Right renal pelvis (tissue), 4 donors: Measurements from ENCODE around the gene C21orf91. TPM values are rescaled to one million over a fixed set of nuclear protein-coding genes. Genes with fewer than 3 reads are reported as not detected.
"Not testable (repeated sequence)": the region's sequence is repeated elsewhere in the genome, so short reads cannot be mapped to it uniquely, and the experiment has no call there.

Experiments
- DNase-seq, 4 donors: peaks; one replicate each; pipeline ENCODE4 v3.0.0-alpha.2; 2013; ENCODE audit warnings: low read depth in 4 of 4, low spot score in 3 of 4, missing footprints in 1 of 4
- polyA plus RNA-seq, 4 donors: library from polyadenylated mRNA; unstranded; fragments of 120-200 nt; gene quantifications; one replicate each; pipeline ENCODE4 v1.2.1, GENCODE V29; 2013; ENCODE audit not compliant: insufficient read length in 4 of 4

The C21orf91 gene
- polyA plus RNA-seq, 4 donors: 21.3 to 32.1 (median 31.3) TPM

DNA sequence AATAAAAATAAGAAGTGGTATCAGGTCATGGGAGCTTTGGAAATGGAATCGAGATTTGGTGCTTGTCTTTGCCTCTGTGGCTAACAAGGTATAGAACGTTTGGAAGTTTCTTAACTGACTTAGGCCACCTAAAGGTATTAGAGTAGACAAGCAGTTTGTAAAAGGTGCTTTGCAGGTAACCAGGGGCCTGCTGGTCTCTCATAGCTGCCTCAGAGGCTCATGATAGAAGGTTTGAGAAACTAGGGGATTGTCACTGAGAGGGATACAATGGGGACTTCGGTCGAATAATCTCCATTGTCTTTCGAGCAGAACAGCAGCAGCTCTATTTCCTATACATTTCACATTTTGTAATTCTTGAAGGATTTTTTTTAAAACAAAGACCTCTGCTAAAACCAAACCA is 37.6 kb downstream of the C21orf91 start:
- no peak for DNase-seq

DNA sequence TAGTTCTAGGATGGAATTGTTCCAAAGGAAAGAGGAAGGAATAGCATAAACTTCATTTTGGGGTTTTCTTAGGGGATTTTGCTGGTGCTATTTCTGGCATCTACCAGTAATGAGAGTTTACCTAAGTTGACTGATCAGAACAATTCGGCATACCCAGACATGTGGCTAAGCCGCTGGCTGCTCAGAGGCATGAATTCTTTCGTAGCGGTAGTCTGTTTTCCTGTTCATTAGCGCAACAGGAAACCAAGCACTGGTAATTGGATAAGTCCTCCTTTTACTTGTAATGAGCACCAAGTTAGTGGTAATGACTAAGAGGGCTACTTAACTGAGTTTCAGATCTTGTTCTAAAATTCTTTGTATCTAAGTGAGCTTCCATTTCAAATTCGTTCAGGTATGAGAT is 38.6 kb downstream of the C21orf91 start:
- DNase-seq: no peak

DNA sequence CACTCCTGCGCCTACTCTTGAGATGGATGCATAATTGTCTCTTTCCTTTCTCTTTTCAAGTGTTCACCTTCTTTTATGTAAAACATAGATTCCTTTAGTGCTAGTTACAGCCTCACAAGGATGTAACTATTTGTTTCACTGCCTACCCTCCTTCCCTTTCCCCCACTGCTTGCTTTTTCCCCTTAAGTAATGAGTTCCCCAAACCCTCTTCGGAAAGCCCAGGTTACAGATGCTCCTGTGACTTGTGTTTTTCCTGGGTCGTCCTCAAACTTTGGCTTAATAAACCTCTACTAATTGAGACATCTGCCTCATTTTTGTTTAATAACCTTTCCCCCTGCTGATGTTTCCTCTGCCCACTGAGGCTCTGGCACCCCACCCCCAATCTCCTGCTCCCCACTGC is 39.2 kb downstream of the C21orf91 start:
- DNase-seq: no peak

DNA sequence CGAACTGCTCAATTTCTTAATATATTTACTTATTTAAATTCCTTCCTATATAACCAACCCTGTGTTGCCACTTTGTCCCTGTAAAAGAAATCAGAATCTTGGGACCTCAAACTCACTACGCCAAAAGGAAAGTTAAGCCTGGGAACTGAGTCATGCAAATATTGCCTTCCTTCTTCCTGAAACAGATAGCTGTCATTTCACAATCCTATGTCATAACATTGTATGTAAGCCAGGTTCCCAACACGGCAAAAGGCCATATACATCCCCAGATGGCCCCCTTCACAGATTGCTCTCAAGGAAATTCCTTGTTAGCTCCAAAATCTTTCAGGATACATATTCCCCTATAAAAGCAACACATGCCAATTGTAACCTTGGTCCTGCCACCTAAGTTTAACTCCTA is 39.7 kb downstream of the C21orf91 start:
- no peak for DNase-seq

DNA sequence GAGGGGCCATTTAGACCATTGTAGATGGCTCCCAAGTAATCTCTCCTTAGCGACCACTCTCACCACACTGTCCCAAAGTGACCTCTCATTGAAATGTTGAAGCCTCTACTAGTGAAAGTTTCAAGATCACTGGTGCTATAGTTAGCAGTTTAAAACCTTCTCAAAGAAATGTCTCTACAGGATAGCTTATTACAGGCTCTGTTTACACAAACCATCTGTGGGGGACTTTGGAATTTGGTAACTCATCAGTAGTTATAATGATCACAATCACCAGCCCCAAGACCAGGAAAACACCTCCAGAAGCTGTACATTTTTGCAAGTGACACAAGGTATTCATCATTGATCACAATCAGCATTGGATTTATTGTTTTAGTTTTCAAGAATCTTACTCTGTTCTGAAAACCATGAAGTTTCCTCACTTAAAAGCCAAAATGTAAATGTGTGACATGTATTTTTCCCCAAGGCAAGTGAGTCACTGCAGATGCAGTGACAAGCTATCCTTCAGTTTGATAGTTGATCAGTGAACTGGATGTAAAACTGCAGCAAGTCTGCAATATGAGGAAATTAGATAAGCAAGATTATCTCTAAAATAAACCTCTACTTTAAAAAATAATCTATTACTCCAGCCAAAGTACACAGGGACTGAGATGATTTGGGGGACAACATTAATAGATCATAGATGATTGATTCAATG is 41.9 kb downstream of the C21orf91 start:
- DNase-seq: no peak

DNA sequence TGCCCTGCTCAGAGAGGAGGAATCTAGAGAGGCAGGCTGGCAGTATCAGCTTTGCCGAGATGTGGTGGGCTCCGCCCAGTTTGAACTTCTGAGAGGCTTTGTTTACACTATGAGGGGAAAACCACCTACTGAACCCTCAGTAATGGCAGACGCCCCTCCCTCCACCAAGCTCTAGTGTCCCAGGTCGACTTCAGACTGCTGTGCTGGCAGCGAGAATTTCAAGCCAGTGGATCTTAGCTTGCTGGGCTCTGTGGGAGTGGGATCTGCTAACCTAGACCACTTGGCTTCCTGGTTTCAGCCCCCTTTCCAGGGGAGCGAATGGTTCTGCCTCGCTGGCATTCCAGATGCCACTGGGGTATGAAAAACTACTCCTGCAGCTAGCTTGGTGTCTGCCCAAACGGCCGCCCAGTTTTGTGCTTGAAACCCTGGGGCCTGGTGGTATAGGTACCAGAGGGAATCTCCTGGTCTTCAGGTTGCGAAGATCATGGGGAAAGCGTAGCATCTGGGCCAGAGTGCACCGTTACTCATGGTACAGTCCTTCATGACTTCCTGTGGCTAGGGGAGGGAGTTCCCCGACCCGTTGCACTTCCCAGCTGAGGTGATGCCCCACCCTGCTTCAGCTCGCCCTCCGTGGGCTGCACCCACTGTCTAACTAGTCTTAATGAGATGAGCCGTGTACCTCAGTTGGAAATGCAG is 43.6 kb downstream of the C21orf91 start:
- DNase-seq: no peak

DNA sequence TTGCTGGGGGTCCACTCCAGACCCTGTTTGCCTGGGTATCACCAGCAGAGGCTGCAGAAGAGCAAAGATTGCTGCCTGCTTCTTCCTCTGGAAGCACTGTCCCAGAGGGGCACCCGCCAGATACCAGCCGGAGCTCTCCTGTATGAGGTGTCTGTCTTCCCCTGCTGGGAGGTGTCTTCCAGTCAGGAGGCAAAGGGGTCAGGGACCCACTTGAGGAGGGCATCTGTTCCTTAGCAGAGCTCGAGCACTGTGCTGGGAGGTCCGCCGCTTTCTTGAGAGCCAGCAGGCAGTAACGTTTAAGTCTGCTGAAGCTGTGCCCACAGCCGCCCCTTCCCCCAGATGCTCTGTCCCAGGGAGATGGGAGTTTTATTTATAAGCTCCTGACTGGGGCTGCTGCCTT is 44.1 kb downstream of the C21orf91 start:
- not testable (repeated sequence) for DNase-seq

DNA sequence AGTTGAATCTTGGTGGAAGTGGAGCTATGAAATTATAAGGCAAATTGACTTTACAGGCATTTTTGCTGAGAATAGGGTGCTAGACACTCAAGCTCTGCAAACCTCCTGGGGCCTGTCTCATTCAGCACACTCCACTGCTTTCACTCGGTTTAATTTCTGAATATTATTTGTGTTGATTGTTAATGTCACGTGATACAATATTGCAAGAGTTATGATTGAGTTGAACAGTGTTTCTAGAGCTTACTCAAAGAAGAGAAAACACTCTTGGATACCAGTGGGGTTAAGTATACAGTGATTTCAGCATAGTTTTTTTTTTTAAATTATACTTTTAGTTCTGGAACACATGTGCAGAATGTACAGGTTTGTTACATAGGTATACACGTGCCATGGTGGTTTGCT is 49.7 kb downstream of the C21orf91 start:
- no peak for DNase-seq

DNA sequence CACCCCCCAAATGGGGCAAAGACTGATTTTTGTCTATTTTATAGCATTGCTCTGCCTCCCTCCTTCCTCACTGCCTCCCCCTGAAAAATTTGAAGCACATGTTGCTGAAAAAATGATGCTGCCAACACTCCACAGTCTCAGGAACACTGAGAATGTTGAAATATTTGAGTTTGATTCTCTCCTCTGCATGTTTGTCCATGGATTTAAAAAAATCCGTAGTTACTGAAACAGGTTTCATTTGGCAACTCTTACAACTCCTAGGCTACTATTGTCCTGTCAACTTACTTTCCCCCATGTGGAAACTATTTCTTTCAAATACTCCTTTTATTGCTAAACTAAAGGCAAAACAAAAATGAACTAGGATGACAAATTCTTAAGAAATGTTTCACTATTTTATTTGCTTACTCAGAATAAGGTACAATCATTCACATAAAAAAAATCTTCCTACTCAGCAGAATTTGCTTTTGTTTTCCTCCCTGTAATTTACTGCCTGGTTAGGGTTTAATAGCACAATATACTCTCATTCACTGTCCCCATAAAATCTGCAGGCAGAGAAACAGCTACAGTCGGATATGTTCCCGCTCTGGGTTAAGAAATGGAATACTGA is 50.2 kb downstream of the C21orf91 start:
- no peak for DNase-seq

DNA sequence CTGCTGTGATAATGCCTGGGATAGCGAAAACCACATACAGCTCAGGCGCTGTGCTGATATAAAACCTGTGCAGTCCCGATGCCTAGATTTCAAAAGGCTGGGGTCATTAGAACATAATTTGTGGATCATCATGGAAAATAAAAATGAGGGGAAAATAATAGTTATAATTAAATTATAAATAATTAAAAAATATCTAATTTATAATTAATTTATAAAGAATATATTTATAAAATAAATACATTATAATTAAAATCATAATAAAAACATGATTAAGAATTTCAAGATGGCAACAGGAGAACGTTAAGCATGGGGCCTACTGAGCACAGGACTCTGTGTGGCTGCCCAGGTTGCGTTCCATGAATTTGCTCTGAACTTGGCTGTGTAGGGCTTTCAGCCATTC is 53.9 kb downstream of the C21orf91 start:
- no peak for DNase-seq

DNA sequence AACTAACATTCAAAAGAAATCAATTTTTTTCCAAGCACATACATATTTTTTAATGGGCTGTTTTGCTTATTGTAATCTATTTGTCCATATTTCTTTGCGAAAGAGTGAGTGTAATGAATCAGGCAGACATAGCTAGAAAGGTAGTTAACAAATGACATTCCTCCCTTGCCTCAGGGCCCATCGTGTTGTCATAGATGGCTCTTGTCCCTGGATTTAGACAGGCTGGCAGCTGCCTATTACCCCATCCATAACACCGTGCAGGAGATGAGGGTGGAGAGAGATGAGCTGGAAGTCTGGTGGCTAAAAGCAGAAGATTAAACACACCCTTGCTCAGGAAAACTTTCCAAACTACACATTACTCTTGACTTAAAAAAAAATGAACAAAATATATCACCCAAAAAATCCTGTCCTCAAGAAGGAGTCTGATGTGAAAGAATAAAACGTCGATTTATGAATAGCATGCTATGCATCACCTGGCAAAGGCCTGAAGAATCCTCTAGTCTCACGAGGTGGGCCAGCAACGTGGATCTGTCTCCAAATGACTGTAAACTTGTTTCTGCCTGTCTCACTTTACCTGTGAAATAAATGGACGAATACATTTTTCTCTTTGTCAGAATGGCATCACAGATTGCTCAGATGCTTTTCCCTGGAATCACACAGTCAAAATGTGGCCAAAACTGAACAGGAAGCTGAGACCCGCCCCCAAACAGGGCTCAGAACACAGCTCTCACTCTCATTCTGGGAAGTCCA is 55.7 kb downstream of the C21orf91 start:
- DNase-seq: no peak

DNA sequence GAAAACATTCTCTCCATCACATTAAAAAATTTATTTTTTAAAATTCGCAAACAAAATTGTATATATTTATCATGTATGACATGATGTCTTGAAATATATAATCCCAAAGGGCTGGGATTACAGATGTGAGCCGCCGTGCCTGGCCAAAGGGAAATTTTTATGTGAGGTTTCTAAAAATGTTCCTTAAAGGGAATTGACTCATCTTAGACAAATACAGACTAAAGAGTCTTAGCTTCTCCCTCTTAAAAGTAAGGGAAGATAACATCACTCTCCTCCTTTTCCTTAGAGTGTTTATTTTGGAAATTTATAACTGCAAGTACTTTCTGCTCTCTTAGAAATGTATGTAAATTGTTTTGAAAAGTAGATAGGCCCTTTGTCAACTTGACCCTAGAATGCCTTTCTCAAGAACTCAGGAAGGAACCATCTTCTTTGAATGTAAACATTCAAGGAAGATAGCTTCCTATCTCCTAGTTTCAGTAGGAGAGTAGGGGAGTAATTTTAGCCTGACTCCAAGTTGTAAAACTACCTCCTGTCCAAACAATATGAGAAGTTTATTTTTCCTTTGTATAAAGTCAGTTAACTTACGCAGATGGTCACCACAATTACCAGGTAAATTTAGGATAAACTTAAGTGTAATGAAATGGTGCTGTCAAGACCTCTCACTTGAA is 59.5 kb downstream of the C21orf91 start:
- DNase-seq: no peak

DNA sequence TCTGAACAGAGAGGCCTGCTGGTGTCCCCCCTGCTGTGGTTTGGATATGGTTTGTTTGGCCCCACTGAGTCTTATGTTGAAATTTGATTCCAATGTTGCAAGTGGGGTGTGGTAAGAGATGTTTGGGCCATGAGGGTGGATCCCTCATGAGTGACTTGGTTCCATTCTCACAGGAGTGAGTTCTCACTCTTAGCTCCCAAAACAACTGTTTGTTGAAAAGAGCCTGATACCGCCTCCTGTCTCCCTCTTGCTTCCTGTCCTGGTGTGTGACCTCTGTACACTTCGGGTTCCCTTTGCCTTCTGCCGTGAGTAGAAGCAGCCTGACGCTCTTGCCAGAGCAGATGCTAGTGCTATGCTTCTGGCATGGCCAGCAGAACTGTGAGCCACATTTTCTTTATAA is 60.5 kb downstream of the C21orf91 start:
- DNase-seq: no peak

DNA sequence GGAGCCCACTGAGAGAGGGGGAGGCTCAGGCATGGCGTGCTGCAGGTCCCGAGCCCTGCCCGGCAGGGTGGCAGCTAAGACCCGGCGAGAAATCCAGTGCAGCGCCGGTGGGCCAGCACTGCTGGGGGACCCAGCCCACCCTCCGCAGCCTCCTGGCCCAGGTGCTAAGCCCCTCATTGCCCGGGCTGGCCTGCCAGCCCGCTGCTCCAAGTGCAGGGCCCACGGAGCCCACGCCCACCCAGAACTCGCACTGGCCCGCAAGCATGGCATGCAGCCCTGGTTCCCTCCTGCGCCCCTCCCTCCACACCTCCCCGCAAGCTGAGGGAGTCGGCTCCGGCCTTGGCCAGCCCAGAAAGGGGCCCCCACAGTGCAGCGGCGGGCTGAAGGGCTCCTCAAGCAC is 61.5 kb downstream of the C21orf91 start:
- no peak for DNase-seq

DNA sequence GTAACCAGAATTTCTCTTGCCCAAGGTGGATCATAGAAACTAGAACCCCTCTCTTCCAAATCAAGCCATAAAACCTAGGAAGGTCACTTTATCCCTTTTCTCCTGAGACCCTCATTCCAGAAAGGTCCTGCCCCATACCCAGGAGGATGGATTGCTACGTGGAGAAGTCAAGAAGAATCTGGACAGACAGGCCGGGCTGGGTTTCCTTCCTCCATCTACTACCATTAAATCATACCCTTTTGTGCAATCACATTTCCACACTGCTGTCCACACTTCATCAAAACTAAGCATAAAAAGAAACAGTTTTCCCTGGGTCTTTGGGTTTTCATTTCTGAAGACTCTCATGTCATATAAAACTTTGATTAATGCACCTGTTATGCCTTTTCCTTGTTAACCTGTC is 65.4 kb downstream of the C21orf91 start:
- DNase-seq: no peak

DNA sequence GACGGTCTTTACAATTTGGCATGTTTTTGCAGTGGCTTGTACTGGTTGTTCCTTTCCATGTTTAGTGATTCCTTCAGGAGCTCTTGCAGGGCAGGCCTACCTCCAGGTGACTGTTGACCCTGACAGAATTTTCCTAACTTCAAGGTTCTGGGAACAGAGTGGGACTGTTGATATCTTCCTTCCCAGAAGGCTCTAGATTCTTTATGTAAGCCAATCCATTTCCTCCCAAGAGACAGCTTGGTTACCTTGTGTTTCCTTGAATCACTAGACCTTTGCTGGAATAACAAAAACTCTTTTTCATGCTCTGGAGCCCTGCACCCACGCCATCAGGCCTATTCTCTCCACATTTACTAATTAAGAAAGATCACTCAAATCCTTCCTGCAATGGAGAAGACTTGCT is 67.0 kb downstream of the C21orf91 start:
- DNase-seq: no peak

DNA sequence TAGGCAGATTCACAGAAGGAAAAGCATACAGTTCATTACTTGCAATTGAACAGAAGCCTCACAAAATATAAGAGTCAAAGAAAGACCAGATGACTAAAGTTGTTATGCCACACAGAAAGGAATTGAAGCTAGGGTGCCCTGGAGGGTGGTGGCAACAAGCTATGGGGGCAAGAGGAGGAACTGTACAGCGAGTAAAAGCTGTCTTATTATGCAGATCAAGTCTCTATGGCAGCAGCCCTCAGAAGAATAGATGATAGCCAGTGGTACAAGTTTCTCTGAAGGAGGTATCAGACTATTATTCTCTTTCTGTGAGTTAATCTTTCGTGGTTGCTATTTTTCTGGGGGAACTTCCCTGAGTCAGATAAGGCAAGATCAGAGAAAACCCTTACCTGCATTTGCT is 72.2 kb downstream of the C21orf91 start:
- no peak for DNase-seq

DNA sequence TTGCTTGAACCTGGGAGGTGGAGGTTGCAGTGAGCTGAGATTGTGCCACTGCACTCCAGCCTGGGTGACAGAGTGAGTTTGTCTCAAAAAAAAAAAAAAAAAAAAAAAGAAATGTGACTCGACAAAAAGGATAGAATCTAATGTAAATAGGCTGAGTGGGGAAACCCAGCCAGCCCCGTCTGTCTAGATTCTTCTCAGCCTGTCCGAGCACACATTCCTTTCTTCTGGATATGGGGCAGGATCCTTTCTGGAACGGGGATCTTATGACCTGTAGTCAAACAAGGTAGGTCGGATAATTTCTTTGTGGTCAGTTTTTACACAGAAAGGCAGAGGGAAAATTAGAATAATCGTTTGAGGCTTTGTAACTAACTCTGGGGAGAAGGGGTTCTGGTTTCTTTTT is 74.1 kb downstream of the C21orf91 start:
- no peak for DNase-seq

DNA sequence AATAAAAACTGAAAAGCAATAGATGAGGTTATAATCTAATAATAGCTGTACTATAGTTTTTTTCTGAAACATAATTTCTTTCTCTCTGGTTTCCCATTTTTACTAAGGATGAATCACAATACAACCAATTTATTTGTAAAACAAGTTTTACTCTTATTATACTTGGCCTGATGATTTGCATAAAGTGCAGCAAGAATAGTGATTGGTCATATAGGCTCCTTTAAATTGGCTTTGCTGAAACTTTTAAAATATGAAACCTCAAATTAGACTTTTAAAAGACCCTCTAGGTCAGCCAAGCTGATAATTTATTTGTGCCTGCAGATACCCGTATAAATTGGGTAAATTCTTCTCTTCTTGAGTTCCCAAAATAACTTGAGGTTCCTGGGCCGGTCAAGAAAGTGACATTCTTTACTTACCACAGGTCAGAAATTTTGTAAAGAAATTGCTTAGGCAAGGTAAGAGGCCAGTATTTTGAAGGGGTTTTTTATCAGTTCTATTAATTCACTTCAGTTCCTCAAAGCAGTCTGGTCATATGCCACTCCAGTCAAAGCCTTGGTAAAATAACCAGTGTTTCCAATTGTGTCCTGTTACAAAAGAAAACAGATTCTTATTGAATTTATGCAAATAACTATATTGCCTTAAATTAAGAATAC is 76.1 kb downstream of the C21orf91 start:
- no peak for DNase-seq

DNA sequence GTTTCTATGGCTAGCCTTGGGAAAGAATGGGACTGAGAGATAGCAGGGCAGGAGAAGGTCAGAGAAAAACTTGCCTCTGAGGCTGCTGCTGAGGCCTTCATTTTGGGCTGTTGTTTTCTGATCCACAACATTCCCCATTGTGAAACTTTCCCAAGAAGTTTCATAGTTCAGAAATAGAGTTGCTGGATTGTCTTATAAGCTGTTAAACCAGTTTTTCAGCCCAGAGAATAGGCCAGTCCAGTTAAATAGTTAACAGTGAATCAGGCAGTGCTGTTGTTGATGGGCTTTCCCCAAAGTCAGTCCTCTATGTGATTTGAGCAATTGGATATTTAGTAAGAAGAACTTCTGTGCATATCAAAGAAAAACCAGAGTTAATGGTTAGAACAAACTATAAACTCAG is 77.0 kb downstream of the C21orf91 start:
- no peak for DNase-seq
